ENCODE data around the gene UPP2.

UPP2 gene

GRCh38 chr2:158102446-158102845 lies 770 bp downstream of the UPP2 start:
- H3K4me3 ChIP-seq (ENCODE audit: low read length) = no peak overlapping the region
- TF ChIP-seq CTCF (conservative IDR thresholded peaks at IDR 0.05; ENCODE audit: low read length) = no peak
- DNase-seq (ENCODE audit: low read depth) = no peak

GRCh38 chr2:158103411-158104012 lies 1.8 kb downstream of the UPP2 start:
- DNase-seq (ENCODE audit: low read depth) = no peak
- no peak overlapping the region for H3K4me3 ChIP-seq (ENCODE audit: low read length)
- no peak for TF ChIP-seq CTCF (conservative IDR thresholded peaks at IDR 0.05; ENCODE audit: low read length)

GRCh38 chr2:158104903-158105302 lies 3.2 kb downstream of the UPP2 start:
- no peak for TF ChIP-seq CTCF (conservative IDR thresholded peaks at IDR 0.05; ENCODE audit: low read length)
- no peak overlapping the region for H3K4me3 ChIP-seq (ENCODE audit: low read length)
- DNase-seq (ENCODE audit: low read depth) = no peak

- H3K4me3 ChIP-seq (ENCODE audit: low read length) = no peak overlapping the region
- TF ChIP-seq CTCF (conservative IDR thresholded peaks at IDR 0.05; ENCODE audit: low read length) = no peak
- DNase-seq (ENCODE audit: low read depth) = peak; percentile 8
Measured at GRCh38 chr2:158112992-158113391, 11.3 kb downstream of the UPP2 start.

GRCh38 chr2:158113741-158114295 lies 12.1 kb downstream of the UPP2 start:
- no peak for TF ChIP-seq CTCF (conservative IDR thresholded peaks at IDR 0.05; ENCODE audit: low read length)
- no peak overlapping the region for H3K4me3 ChIP-seq (ENCODE audit: low read length)
- no peak for DNase-seq (ENCODE audit: low read depth)

- no peak for DNase-seq (ENCODE audit: low read depth)
- TF ChIP-seq CTCF (conservative IDR thresholded peaks at IDR 0.05; ENCODE audit: low read length) = no peak
- no peak overlapping the region for H3K4me3 ChIP-seq (ENCODE audit: low read length)
Measured at GRCh38 chr2:158114516-158114915, 12.8 kb downstream of the UPP2 start.

GRCh38 chr2:158115202-158115767 lies 13.6 kb downstream of the UPP2 start:
- DNase-seq (ENCODE audit: low read depth) = no peak
- TF ChIP-seq CTCF (conservative IDR thresholded peaks at IDR 0.05; ENCODE audit: low read length) = no peak

More at GRCh38 chr2:158115202-158115767, 13.6 kb downstream of the UPP2 start:
- H3K4me3 ChIP-seq (ENCODE audit: low read length) = no peak overlapping the region

All from AG10803 (cell line).